ENCODE data around the gene NXN. TPM values are rescaled to one million over a fixed set of nuclear protein-coding genes. Genes with fewer than 3 reads are reported as not detected.

Gene NXN
- total RNA-seq (0.17 TPM in 1 of 2 replicates, not detected in the other), polyA plus RNA-seq (0.04 TPM in 1 of 2 replicates, not detected in the other), polyA minus RNA-seq (0.21 TPM in 1 of 2 replicates, not detected in the other)
- total RNA-seq (2013): 1.2 TPM

GRCh38 chr17:979539-980405 lies at the start of gene NXN:
NXN (minus strand) TSS chr17:979776.
- H3K9ac ChIP-seq (ENCODE audit: low read length): peak within 1 kb of the TSS; percentile 67
- ChIA-PET POLR2A (interaction anchor here (0.7 to 2.7 kb wide), 2 partner anchors 17 to 885 kb away, joined by 3 to 23 read pairs; partner anchors contain the start of gene TIMM22), CTCF (interaction anchor here (0.7 to 2.9 kb wide), 10 partner anchors 17 to 593 kb away, joined by 3 to 36 read pairs (median 6); partner anchors contain the start of genes TIMM22 and VPS53)
- TF ChIP-seq EZH2 (IDR thresholded peaks at IDR 0.05; ENCODE audit: borderline replicate concordance, insufficient read depth, low read depth, low read length, poor library complexity, severe bottlenecking): no peak
- no peak for TF ChIP-seq CTCF (IDR thresholded peaks at IDR 0.05)
- no peaks in the 10 kb centered on the region for H4K20me1 ChIP-seq (ENCODE audit: control insufficient read depth, insufficient read depth, low read length, poor library complexity, severe bottlenecking)
- peaks cover 23% of the 10 kb centered on the region for H3K27me3 Mint-ChIP-seq
- peak within 1 kb of the TSS; percentile 87 for H3K4me3 Mint-ChIP-seq
- H3K9me3 ChIP-seq (ENCODE audit: control extremely low read depth in 1 of 3, control insufficient read depth in 2 of 3, insufficient read depth in 1 of 3, low read length in 2 of 3): peaks cover 0 to 7% (median 0%) of the 10 kb centered on the region in 3 donors
- WGBS (ENCODE audit: insufficient coverage): 1% methylated on average over 91 of the region's 94 CpGs
- peak within 1 kb of the TSS in 1 of 2 donors; percentile 54 for H3K27ac ChIP-seq (ENCODE audit: low read length in 2 of 2)
- H3K4me3 ChIP-seq (ENCODE audit: control extremely low read depth in 1 of 5, extremely low read depth in 1 of 5, insufficient read depth in 1 of 5, low read depth in 2 of 5, low read length in 4 of 5): peak within 1 kb of the TSS; percentile 8 to 67 (median 62)
- H3K4me1 Mint-ChIP-seq: peaks cover 21% of the 10 kb centered on the region
- no peaks in the 10 kb centered on the region for H3K79me2 ChIP-seq (ENCODE audit: control insufficient read depth, insufficient read depth, low read length)
- H2AFZ ChIP-seq (ENCODE audit: insufficient read depth, low read depth, low read length, poor library complexity, severe bottlenecking): peak within 1 kb of the TSS; percentile 81
- DNase-seq (peak; percentile 90), ATAC-seq (ENCODE audit: low read depth) (peak; percentile 88)
- H3K27ac Mint-ChIP-seq: peak within 1 kb of the TSS; percentile 80
- H3K4me2 ChIP-seq (replicated peaks; ENCODE audit: low read depth, low read length, poor library complexity, severe bottlenecking): peak within 1 kb of the TSS; percentile 91
- intact Hi-C loops (cut with micrococcal nuclease): loop anchor here (5.0 kb wide), 1 partner anchor 197 kb away; the partner anchor contains the start of genes GLOD4 and MRM3
- H3K4me1 ChIP-seq (ENCODE audit: control insufficient read depth in 2 of 2, insufficient read depth in 2 of 2, low read length in 2 of 2): peaks cover 23 to 28% of the 10 kb centered on the region in 2 donors
- peaks cover 0 to 33% (median 22%) of the 10 kb centered on the region in 4 experiments for H3K27me3 ChIP-seq (replicated peaks in 1 of 4; ENCODE audit: control extremely low read depth in 1 of 4, control insufficient read depth in 3 of 4, insufficient read depth in 4 of 4, low read length in 3 of 4)
- H3K36me3 ChIP-seq (replicated peaks in 1 of 2; ENCODE audit: control extremely low read depth in 1 of 2, control insufficient read depth in 1 of 2, extremely low read depth in 1 of 2, insufficient read depth in 2 of 2, low read length in 1 of 2): no peaks in the 10 kb centered on the region
- H3K9me3 Mint-ChIP-seq (ENCODE audit: insufficient read depth): no peaks in the 10 kb centered on the region

- peaks cover 6% of the 10 kb centered on the region for H3K79me2 ChIP-seq (ENCODE audit: control insufficient read depth, insufficient read depth, low read length)
- no peak overlapping the region for H3K4me3 Mint-ChIP-seq
- intact Hi-C loops (cut with micrococcal nuclease): no loop called here
- no peaks in the 10 kb centered on the region for H3K4me1 Mint-ChIP-seq
- ATAC-seq (ENCODE audit: low read depth) (no peak), DNase-seq (no peak)
- no peaks in the 10 kb centered on the region for H3K27me3 Mint-ChIP-seq
- H3K4me1 ChIP-seq (ENCODE audit: control insufficient read depth in 2 of 2, insufficient read depth in 2 of 2, low read length in 2 of 2): no peaks in the 10 kb centered on the region
- TF ChIP-seq CTCF (IDR thresholded peaks at IDR 0.05) (no peak), EZH2 (IDR thresholded peaks at IDR 0.05; ENCODE audit: borderline replicate concordance, insufficient read depth, low read depth, low read length, poor library complexity, severe bottlenecking) (no peak)
- H3K9me3 ChIP-seq (ENCODE audit: control extremely low read depth in 1 of 3, control insufficient read depth in 2 of 3, insufficient read depth in 1 of 3, low read length in 2 of 3): no peaks in the 10 kb centered on the region
- ChIA-PET POLR2A (no interaction called here), CTCF (no interaction called here)
- no peaks in the 10 kb centered on the region for H3K9me3 Mint-ChIP-seq (ENCODE audit: insufficient read depth)
- H3K4me2 ChIP-seq (replicated peaks; ENCODE audit: low read depth, low read length, poor library complexity, severe bottlenecking): no peak overlapping the region
- H2AFZ ChIP-seq (ENCODE audit: insufficient read depth, low read depth, low read length, poor library complexity, severe bottlenecking): no peak overlapping the region
- H3K36me3 ChIP-seq (replicated peaks in 1 of 2; ENCODE audit: control extremely low read depth in 1 of 2, control insufficient read depth in 1 of 2, extremely low read depth in 1 of 2, insufficient read depth in 2 of 2, low read length in 1 of 2): no peaks in the 10 kb centered on the region
- 98% methylated on average over 9 of the region's 9 CpGs for WGBS (ENCODE audit: insufficient coverage)
- H3K27me3 ChIP-seq (replicated peaks in 1 of 4; ENCODE audit: control extremely low read depth in 1 of 4, control insufficient read depth in 3 of 4, insufficient read depth in 4 of 4, low read length in 3 of 4): no peaks in the 10 kb centered on the region
- peaks cover 43% of the 10 kb centered on the region for H4K20me1 ChIP-seq (ENCODE audit: control insufficient read depth, insufficient read depth, low read length, poor library complexity, severe bottlenecking)
- H3K9ac ChIP-seq (ENCODE audit: low read length): no peak overlapping the region
- H3K27ac Mint-ChIP-seq: no peak overlapping the region
- no peak overlapping the region for H3K27ac ChIP-seq (ENCODE audit: low read length in 2 of 2)
- no peak overlapping the region for H3K4me3 ChIP-seq (ENCODE audit: control extremely low read depth in 1 of 5, extremely low read depth in 1 of 5, insufficient read depth in 1 of 5, low read depth in 2 of 5, low read length in 4 of 5)
Measured at GRCh38 chr17:1027044-1027443, 47.5 kb upstream of the NXN start.

Data from B cell (primary cell).